SK-N-MC (cell line): ENCODE measurements around the gene MYO18A.

ENCODE experiments used
- EZH2 ChIP-seq: fragments of 200-600 bp; sonication (generic); IDR thresholded peaks from one replicate; pipeline ENCODE4 v1.6.1; 2017; ENCODE audit warnings: antibody characterized with exemption
- FOXP2 ChIP-seq: optimal IDR thresholded peaks from 2 replicates; pipeline ENCODE3; 2011; ENCODE audit warnings: mild to moderate bottlenecking, moderate library complexity; ENCODE audit not compliant: insufficient read depth; ENCODE audit errors: extremely low read length, control extremely low read depth
- POLR2AphosphoS5 ChIP-seq: IDR thresholded peaks from 2 replicates; pipeline ENCODE4 v1.6.1; 2012; ENCODE audit warnings: mild to moderate bottlenecking, low read depth, low read length, borderline replicate concordance

DNA sequence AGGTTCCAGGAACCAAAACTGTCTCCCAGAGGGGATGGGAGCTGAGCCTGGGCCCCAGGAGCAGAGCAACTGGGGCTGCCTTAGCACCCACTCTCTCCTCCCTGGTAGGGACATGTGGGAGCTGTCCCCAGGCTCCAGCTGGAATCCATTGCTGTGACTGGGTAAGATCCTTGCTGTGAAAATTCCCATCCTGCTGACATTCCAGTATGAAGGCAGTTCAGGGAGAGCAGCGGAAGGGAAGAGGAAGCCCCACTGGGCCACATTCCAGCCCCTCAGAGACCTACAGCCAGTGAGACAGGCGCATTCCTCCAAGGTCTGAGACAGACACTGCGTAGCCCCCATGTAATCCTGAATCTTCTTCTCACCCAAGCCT lies 24.2 kb downstream of the MYO18A start:
- TF ChIP-seq EZH2 = no peak
- TF ChIP-seq POLR2AphosphoS5 = no peak
- no peak for TF ChIP-seq FOXP2
